ENCODE data around the gene WDR64. TPM values are rescaled to one million over a fixed set of nuclear protein-coding genes. Genes with fewer than 3 reads are reported as not detected.
"Not testable (repeated sequence)": the region's sequence is repeated elsewhere in the genome, so short reads cannot be mapped to it uniquely, and the experiment has no call there.

WDR64 gene
- total RNA-seq, 1 donor from 2014 or later, result not detected

DNA sequence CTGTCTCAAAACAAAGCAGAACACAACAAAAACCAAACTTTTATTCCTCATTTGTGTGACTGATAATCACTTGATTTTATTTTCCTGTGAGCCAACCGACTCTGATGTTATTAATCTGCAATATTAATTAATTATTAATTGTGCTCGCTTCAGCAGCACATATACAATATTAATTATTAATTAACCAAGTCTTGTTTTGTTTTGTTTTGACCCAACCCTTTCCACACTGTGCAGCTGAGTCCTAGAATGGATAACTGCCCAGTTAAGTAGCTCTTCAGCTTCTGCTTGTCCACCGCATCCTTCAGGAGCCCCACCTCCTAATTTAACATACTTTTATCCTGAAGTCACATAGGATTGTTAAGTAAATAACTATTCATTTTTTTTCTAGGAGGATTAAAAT is 148.6 kb downstream of the WDR64 start:
- no peak for DNase-seq

DNA sequence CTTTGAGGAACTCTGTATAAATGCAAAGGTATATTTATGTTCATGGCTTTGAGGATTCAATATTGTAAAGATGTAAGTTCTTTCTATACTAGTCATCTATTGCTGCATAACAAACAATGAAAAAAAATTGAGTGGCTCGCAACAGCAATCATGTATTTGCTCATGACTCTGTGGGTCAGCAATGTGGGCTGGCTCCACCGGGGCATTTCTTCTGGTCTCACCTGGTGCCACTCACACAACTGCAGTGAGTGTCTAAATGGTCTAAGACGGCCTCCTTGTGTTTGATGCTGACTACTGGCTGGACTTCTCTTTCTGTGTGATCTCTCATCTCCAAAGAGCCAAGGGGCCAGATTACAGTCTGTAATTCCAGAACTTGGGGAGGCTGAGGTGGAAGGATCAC is 150.8 kb downstream of the WDR64 start:
- DNase-seq, result no peak

DNA sequence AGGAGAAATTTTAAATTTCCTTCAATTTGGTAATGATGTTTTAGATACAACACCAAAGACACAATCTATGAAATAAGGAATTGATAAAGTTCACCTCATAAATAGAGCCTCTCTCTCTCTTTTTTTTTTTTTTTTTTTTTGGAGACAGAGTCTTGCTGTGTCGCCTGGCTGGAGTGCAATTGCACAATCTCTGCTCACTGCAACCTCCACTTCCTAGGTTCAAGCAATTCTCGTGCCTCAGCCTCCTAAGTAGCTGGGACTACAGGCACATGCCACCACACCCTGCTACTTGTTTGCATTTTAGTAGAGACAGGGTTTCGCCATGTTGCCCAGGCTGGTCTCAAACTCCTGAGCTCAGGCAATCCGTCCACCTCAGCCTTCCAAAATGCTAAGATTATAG is 152.6 kb downstream of the WDR64 start:
- not testable (repeated sequence) for DNase-seq

DNA sequence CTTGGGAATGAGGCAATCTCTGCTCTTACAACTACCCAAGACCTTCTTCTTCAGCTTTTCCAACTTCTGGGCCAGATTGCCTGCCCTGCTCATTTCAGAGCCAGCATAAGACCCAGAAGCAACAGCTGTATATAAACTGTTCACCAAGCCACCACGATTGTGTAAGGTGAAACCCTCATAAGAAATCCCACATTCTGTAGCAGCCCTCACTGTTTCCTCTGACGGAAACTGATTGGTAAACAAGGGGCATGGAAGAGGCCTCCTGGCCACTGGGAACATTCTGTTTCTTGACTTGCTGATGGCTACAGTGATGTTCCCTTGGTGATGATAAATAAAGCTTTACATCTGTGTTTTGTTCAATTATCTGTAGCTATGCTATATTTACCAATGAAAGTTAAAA is 156.2 kb downstream of the WDR64 start:
- DNase-seq, result no peak

DNA sequence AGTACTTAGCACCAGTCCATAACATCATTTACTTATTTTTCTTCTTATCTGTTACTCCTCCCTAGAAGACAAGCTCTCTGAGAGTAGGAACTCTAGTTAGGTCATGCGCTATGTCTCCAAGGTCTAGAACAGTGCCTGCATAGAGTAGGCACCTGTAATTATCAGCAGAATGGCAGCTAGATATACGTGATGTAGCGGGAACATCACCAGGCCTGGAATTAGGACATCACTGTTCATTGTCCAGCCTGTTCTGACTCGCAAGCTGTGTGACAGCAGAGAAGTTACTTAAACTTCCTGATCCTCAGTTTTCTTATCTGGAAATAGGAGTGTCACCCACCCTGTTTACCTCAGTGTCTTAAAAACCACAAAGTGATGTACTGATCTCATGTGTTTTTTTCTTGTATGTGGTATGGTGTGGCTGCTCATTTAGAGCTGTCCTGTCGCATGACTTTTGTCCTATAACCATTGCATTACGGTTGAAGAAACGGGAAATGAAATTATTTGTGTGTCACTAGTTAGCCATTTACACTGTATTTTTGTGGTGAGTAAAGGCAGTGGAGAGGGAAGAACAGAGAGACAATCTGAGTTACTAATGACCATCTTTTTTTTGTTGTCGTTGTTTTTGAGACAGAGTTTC is 158.8 kb downstream of the WDR64 start:
- no peak for DNase-seq

DNA sequence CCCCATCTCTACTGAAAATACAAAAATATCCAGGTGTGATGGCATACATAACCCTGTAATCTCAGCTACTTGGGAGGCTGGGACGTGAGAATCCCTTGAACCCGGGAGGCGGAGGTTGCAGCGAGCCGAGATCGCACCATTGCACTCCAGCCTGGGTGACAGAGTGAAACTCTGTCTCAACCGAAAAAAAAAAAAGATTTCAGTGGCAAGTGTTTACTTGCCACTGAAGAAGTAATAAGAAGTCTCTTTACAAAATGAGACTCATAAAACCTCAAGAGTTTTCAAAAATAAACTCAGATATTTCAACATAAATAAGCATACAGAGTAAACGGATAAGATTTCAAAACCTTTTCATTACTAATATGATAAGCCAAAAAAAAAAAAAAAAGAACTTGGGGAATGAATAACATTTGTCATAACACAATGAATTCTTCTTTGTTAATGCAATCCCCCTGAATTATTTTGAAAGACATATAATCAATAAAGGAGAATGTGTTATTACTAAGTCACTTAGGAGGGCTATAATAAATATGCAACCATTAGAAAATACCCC is 161.8 kb downstream of the WDR64 start:
- DNase-seq, result no peak

DNA sequence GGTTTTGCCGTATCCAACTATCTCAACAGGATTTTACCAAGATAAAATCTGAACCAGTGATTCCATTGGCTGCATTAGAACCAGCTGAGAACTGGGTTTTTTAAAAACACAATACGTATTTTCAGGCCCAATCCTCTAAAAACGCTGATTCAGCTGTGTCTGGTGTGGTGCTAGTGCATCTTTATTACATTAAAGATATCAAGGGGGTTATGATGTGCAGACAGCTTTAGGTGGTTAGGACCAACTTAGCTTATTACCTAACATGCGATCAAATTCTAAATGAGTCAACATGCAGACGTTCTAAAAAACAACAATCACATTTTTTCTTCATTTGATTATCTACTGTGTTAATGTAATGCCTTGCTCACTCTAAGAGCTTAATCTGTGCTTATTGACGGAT is 163.9 kb downstream of the WDR64 start:
- no peak for DNase-seq

DNA sequence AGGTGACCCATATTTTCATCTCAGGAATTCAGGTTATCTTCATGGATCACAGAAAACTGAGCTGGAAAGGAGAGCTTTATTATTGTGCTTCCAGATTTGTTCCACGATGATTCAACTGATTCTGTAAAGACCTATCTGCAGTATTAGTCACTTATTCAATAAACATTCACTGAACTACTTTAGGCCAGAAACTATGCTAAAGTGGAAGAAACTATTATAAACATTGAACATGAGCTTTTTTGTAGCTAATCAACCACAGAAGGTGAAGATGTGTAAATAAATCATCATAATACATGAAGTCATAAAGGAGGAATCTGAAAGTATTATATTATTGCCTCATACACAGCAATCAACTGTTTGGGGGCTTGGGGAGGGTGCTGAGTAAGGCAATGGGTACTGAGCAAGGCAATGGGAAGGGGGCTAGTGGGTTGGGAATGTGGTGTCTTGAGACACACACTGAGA is 165.3 kb downstream of the WDR64 start:
- no peak for DNase-seq

DNA sequence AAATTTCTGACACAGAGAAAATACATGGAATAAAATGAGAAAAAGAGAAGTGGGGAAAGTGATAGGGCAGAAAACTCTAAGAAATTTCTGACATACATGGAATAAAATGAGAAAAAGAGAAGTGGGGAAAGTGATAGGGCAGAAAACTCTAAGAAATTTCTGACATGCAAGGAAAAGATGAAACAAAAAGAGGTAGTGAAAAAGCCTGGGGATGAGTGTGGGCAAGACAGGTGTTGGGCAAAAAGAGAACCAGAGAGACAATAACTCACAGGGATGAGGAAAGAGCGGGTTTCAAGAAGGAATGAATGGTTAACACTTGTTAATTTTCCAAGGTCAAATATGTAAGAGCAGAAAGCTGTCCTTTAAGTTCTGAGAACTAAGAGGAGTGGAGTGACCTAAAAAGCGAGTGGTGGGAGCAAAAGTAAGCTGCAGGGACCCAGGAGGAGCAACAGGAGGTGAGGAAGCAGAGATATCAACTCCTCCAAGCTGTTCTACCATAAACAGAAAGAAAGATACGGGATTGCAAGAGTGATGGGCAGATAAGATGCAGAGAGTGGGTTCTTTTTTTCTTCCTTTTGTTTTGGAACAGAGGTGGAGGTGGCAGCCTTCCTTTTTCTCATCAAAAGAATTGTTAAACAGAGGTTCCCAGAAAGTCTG is 166.0 kb downstream of the WDR64 start:
- DNase-seq, result no peak

DNA sequence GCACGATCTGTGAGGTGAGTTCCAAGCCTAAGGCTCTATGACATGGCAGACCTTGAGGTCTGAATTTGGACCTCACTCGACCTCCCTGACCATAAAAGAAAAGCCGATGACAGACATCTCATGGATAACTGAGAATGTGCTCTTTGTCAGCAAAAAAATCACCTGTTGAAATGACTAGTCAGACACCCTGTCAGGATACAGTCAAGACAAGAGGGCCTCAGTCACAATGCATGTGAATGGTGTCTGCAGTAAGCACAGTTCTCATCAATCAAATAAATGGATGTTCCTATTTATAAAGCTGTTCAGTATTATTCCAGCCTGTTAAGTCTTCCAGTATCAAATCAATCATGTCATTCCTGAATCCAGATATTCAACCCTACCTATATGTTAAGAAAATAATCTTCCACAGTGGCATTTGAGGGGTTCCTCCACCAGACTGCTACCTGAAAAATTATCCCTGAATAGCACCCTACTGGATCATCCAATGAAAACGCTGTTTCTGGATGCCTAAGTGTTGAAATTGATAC is 167.3 kb downstream of the WDR64 start:
- no peak for DNase-seq

DNA sequence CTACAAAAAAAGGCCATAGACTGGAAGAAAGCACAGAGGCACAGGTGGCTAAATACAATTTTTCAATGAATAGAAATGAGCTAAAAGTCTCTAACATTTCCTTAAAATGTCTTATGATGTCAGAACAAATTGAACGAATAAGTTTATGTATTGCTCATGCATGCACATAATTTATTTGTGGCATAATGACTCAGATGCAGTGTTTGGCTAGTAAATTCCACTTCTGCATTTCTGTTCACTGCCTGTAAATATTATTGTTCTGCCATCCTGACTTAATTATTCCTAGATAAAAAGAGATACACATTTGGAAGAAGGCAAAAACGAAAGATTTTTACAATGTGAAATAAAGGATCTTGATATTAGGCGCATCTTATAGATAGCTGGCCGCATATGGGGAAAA is 169.3 kb downstream of the WDR64 start:
- DNase-seq, result no peak

DNA sequence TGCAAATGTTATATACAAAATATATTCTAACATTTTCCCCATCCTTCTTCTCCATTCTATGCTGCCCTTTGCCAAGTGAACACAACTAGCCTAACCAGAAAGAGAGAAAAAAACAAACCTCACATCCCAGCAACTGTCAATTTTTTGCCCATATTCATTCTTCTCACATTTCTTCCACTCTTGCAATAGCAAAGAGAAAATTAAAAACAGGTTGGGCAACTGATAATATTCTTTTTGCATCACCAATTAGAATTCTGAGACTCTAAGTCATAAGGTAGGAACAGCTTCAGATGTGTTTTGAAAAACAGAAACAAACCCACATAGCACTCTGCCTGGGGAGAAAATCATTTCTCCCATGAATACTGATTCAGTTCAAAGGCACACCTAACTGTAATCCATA is 170.8 kb downstream of the WDR64 start:
- DNase-seq, result no peak

DNA sequence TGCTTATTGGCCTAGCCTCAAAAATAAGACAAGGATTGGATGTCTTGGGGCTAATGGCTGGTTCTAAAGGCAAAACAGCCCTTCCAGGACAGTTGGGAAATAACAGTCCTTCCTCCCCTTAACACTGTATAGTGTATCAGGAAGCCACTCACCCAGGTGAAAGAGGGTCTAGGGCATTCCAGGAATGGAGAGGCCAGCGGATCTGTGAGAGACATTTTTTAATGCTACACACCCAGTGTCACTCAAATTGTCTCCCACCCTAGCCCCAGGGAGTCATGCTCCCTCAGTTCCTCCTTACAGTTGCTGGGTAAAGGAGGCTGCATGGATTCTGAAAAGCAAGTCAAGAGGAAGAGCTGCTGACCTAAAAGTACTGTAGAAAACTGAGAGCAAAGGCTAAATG is 171.8 kb downstream of the WDR64 start:
- DNase-seq, result no peak

DNA sequence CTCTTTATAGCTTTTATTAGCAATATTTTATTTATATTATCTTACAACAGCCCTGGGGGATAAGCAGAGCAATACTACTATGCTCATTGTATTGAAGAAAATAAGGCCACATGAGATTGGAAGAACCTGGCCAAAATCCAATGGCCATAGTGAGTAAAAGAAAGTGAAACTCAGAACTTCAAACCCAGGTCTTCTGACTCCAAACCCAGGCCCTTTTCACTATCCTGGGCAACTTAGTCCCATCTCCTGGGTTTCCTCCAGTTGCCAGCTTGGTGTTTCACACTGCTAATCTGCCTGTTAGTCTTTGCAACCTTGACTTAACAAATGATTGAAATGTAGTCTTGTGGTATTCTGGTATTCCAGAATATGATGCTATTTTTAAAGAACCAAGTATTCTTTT is 173.5 kb downstream of the WDR64 start:
- no peak for DNase-seq

DNA sequence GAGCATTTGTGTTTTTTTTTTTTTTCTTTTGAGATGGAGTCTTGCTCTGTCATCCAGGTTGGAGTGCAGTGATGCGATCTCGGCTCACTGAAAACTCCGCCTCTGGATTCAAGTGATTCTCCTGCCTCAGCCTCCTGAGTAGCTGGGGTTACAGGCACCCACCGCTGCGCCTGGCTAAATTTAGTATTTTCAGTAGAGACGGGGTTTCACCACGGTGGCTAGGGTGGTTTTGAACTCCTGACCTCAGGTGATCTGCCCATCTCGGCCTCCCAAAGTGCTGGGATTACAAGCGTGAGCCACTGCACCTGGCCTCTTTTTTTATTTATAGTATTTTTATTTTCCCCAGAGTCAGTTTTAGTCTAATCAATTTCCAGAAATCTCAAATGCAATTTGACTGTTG is 174.5 kb downstream of the WDR64 start:
- DNase-seq, result not testable (repeated sequence)

DNA sequence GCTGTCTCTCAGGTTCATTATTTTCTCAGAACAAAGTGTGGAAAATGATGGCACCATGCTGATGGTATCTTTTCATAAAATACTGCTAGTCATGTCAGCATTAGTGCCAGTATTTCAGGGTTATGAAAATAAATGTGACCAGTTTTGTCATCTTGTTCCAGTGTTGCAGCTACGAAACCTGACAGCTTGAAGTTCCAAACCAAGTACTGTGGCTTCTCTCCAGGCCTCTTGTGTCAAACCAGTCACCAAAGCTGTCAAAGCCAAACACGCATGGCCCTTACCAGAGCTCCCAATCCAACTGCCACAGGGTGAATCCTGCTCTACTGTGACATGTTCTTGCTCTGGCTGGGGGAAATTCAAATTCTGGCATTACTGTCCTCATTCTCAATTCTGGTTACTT is 175.2 kb downstream of the WDR64 start:
- DNase-seq, result no peak

DNA sequence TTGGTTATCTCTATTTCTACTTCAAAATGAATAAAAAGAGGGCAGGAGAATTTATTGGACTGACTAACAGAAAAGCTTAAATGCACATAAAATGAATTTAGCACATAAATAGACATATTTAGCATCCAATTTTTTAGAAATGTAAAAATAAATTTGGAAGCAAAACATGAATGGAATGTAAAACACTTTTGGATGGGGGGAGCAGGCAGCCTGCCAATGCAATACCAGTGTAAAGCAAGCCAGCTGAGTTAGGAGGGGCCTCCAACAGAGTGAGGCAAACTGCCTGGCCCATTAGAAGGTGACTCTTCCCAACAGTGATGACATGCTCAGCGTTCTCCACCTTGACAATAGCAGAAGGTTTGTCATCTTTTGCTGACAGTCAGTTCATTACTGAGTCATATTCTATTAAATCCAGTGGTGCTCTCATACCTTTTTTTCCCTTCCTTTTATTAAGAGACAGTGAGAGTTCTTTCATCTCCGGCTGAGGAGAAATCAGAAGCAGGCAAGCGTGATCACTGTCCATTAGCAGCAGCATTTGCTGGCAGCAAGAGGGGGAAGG is 176.5 kb downstream of the WDR64 start:
- no peak for DNase-seq

DNA sequence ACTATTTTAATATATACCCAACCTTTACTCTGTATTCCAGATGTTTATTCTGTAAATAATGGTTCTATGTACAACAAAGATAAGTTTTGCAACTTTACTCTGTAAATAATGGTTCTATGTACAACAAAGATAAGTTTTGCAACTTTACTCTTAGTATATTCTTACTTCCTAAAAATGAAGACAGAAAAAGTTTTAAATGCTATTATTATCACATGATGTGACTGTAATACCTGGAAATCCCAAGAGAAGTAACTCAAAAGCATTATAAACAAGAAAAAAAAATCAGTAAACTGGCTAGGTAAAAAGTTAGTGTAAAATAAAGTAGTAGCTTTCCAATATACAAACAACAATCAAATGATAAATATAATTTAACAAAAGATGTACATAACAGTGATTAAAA is 177.4 kb downstream of the WDR64 start:
- no peak for DNase-seq

DNA sequence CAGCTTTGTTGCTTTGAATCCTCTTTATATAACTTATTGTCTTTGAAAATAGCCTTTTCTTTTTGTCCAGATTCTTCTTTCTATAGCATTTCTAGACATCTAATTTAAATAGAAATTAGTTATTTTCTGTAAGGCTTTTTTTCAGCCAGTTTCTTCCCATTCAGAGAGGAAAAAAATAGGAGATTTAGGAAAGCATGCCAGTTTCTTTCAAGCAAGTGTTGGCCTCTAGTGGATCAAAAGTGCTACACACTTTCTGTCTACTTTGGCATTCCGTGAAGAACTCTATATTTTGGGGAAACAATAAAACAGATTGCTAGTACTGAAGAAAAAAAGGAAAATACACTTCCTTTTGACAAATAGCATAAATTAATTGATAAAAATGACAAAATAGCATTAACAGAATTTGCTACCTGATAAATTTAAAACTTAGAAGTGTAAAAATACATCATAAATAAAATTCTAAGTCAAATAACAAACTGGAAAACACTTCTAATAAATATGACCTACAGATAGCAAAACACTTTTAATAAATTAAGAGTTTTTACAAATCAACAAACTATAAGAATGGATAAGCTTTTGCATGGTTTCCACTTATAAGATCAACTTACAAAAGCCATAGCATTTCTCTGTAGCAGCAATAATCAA is 182.8 kb downstream of the WDR64 start:
- DNase-seq, result no peak

DNA sequence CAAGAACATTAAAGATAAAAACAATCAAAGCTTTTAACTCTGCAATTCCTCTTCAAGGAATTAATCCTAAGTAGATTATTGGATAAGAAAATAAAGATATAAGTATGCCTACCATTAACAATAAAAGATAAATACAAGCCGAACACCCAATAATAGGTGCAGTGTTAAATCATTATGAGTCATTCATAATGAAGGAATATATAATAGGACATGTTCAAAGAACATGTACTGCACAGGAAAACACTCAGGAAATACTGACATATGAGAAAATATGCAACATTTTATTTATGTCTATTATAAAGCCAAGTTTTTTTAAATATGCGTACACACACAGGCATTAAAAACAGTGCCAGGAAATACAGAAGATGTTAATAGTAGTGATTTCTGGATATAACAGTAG is 184.9 kb downstream of the WDR64 start:
- no peak for DNase-seq

DNA sequence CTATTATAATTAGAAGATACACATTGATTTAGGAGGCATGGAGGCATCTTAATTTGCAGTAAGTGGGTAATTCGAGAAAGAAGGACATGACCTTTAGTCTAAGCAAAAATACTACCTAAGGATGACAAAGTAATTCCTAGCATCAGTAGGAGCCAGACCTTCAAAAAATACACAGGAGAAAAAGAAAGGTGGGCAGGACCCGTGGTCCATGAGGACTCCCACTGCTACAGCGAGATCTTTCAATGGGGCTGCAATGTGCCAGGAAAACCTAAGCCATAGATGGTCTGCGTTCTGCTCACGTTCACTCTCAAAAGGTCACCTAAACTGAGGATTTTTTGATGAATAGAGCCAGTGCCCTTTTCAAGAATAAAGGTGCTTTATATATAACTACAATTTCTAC is 185.3 kb downstream of the WDR64 start:
- no peak for DNase-seq

DNA sequence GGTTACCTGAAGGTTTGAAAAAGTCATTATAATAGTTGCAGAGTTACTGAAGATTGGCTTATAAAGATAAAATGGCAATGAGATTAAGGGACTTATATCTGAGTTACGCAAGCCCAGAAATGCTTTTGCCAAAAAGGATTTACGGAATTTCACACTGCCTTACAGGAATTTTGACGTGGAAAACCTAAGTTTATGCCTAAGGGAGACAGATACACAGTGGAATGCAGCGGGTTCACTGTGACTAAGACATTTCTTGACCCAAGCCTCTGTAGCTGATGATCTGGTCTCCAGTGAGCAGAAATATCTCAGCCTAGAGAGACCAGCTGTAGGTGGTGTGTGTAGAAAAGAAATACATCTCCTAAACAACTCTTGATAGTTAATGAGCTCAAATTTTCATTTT is 185.8 kb downstream of the WDR64 start:
- DNase-seq, result no peak

DNA sequence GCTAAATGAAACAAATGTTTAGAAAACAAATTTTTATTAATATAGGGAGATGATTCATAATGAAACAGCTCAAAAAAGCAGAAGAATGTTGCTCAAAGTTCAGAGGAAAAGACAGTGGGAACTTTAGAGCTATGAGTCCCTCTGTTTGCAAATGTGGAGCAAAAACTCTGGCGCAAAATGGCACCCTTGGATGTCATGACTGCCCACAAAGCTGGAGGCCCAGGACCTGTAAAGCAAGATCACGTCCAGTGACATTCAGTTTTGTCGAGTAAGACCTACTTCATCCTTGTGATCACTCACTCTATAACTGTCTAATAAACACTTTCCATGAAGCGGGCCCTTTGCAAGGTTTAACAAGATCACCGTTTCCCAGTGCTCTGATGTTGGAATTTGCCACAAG is 186.8 kb downstream of the WDR64 start:
- DNase-seq, result no peak

All from occipital lobe (tissue), 2 donors.